ENCODE results near the gene EFNB2. TPM values are rescaled to one million over a fixed set of nuclear protein-coding genes. Genes with fewer than 3 reads are reported as not detected.

Gene EFNB2
- total RNA-seq, 1 experiment from 2014 or later = 4.7 TPM

GRCh38 chr13:106503730-106504453 lies 31.6 kb downstream of the EFNB2 start:
- no peak for TF ChIP-seq CTCF (IDR thresholded peaks at IDR 0.05)
- TF ChIP-seq, protein P1, sequence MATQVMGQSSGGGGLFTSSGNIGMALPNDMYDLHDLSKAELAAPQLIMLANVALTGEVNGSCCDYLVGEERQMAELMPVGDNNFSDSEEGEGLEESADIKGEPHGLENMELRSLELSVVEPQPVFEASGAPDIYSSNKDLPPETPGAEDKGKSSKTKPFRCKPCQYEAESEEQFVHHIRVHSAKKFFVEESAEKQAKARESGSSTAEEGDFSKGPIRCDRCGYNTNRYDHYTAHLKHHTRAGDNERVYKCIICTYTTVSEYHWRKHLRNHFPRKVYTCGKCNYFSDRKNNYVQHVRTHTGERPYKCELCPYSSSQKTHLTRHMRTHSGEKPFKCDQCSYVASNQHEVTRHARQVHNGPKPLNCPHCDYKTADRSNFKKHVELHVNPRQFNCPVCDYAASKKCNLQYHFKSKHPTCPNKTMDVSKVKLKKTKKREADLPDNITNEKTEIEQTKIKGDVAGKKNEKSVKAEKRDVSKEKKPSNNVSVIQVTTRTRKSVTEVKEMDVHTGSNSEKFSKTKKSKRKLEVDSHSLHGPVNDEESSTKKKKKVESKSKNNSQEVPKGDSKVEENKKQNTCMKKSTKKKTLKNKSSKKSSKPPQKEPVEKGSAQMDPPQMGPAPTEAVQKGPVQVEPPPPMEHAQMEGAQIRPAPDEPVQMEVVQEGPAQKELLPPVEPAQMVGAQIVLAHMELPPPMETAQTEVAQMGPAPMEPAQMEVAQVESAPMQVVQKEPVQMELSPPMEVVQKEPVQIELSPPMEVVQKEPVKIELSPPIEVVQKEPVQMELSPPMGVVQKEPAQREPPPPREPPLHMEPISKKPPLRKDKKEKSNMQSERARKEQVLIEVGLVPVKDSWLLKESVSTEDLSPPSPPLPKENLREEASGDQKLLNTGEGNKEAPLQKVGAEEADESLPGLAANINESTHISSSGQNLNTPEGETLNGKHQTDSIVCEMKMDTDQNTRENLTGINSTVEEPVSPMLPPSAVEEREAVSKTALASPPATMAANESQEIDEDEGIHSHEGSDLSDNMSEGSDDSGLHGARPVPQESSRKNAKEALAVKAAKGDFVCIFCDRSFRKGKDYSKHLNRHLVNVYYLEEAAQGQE (IDR thresholded peaks at IDR 0.05; ENCODE audit: insufficient read depth in 1 of 2, low read depth in 2 of 2, low read length in 1 of 2) = no peak
- TF ChIP-seq SIN3A (IDR thresholded peaks at IDR 0.05; ENCODE audit: borderline replicate concordance, insufficient read depth, low read depth, low read length) = no peak
- no peak for TF ChIP-seq TCF7L2 (IDR thresholded peaks at IDR 0.05; ENCODE audit: low read depth, low read length)
- Histone ChIP-seq H3K9me3 (ENCODE audit: control insufficient read depth, insufficient read depth, low read depth, low read length) (no peaks in the 10 kb centered on the region), H3K27me3 (ENCODE audit: control insufficient read depth, insufficient read depth, low read length) (no peaks in the 10 kb centered on the region), H3K4me1 (ENCODE audit: control insufficient read depth, insufficient read depth, low read length) (no peaks in the 10 kb centered on the region; the same call in 1 of the 2 replicates), H3K36me3 (ENCODE audit: control insufficient read depth, insufficient read depth, low read length) (no peaks in the 10 kb centered on the region), H3K4me3 (ENCODE audit: low read depth in 2 of 2, low read length in 2 of 2) (no peak overlapping the region), H3K27ac (ENCODE audit: low read length) (no peak overlapping the region)
- no peak for ATAC-seq
- CTCF ChIA-PET = no interaction called here
- BruUV-seq (replicated peaks) = no TSS peak
- in situ Hi-C loops (cut with HindIII; ENCODE audit: low pct_unique_long_range_greater_than_20kb, low sequenced_read_pairs) (no loop called here), intact Hi-C loops (cut with micrococcal nuclease; ENCODE audit: unreplicated experiment) (no loop called here)
- POLR2A ChIA-PET = no interaction called here
- DNase-seq (ENCODE audit: low read depth, low spot score) = no peak

DNA sequence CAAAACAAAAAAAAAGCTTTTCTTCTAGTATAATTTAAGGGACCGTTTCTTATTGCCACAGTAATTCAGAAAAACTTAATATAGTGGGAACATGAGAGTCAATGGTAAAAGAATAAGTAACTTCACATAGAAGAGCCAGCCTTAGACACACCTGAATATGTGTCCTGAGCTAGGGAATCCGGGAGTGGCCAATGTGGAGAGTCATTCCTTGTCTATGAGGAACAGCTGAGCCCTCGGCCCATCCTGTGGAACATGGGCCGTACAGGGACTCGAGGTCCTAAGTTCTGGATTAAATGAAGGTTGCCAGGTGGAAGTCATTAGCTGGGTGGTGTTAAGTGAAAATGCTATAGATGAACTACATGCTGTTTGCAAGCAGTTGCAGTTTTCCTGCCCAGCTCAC lies 32.2 kb downstream of the EFNB2 start:
- no TSS peak for BruUV-seq (replicated peaks)
- intact Hi-C loops (cut with micrococcal nuclease; ENCODE audit: unreplicated experiment) (no loop called here), in situ Hi-C loops (cut with HindIII; ENCODE audit: low pct_unique_long_range_greater_than_20kb, low sequenced_read_pairs) (no loop called here)
- Histone ChIP-seq H3K4me3 (ENCODE audit: low read depth in 2 of 2, low read length in 2 of 2) (no peak overlapping the region), H3K27ac (ENCODE audit: low read length) (no peak overlapping the region), H3K4me1 (ENCODE audit: control insufficient read depth, insufficient read depth, low read length) (no peaks in the 10 kb centered on the region; the same call in 1 of the 2 replicates), H3K36me3 (ENCODE audit: control insufficient read depth, insufficient read depth, low read length) (no peaks in the 10 kb centered on the region), H3K9me3 (ENCODE audit: control insufficient read depth, insufficient read depth, low read depth, low read length) (no peaks in the 10 kb centered on the region), H3K27me3 (ENCODE audit: control insufficient read depth, insufficient read depth, low read length) (no peaks in the 10 kb centered on the region)
- DNase-seq (ENCODE audit: low read depth, low spot score) (no peak), ATAC-seq (no peak)
- TF ChIP-seq CTCF (IDR thresholded peaks at IDR 0.05) = no peak
- no peak for TF ChIP-seq TCF7L2 (IDR thresholded peaks at IDR 0.05; ENCODE audit: low read depth, low read length)
- TF ChIP-seq SIN3A (IDR thresholded peaks at IDR 0.05; ENCODE audit: borderline replicate concordance, insufficient read depth, low read depth, low read length) = no peak
- TF ChIP-seq, protein P1 (IDR thresholded peaks at IDR 0.05; ENCODE audit: insufficient read depth in 1 of 2, low read depth in 2 of 2, low read length in 1 of 2) = no peak
- ChIA-PET CTCF (no interaction called here), POLR2A (no interaction called here)
